BLaER1 (cell line): ENCODE data around the gene HEATR1.

Experiments
- H3K27ac ChIP-seq: shearing (Covaris generic); formaldehyde crosslinking; 2 replicates; pipeline ENCODE4 v1.8.1; 2022
- H3K27me3 ChIP-seq: shearing (Covaris generic); formaldehyde crosslinking; 2 replicates; pipeline ENCODE4 v1.8.1; 2022
- H3K36me3 ChIP-seq: shearing (Covaris generic); formaldehyde crosslinking; 2 replicates; pipeline ENCODE4 v1.8.1; 2022
- H3K4me1 ChIP-seq: shearing (Covaris generic); formaldehyde crosslinking; 2 replicates; pipeline ENCODE4 v1.8.1; 2022
- H3K4me2 ChIP-seq: shearing (Covaris generic); formaldehyde crosslinking; 2 replicates; pipeline ENCODE4 v1.8.1; 2022
- H3K4me3 ChIP-seq: shearing (Covaris generic); formaldehyde crosslinking; 2 replicates; pipeline ENCODE4 v1.8.1; 2022
- H3K9ac ChIP-seq: shearing (Covaris generic); formaldehyde crosslinking; 2 replicates; pipeline ENCODE4 v1.8.1; 2022
- H3K9me3 ChIP-seq: shearing (Covaris generic); formaldehyde crosslinking; 2 replicates; pipeline ENCODE4 v1.8.1; 2022
- H4K20me1 ChIP-seq: shearing (Covaris generic); formaldehyde crosslinking; 2 replicates; pipeline ENCODE4 v1.8.1; 2022
- Cebpa-rat ChIP-seq: shearing (Covaris generic); IDR thresholded peaks from 2 replicates; pipeline ENCODE4 v1.8.1; 2022

The HEATR1 gene

GRCh38 chr1:236548452-236548851 is 55.9 kb downstream of the HEATR1 start:
- Histone ChIP-seq H3K4me2 (no peak overlapping the region), H3K9me3 (no peaks in the 10 kb centered on the region), H3K36me3 (peaks cover 100% of the 10 kb centered on the region), H3K4me3 (no peak overlapping the region), H4K20me1 (peaks cover 8% of the 10 kb centered on the region; the same call in 1 of the 2 replicates), H3K27ac (no peak overlapping the region), H3K27me3 (no peaks in the 10 kb centered on the region), H3K9ac (no peak overlapping the region), H3K4me1 (0 out of 2 replicates have a peak, but pooled peaks cover 6% of the 10 kb centered on the region)
- TF ChIP-seq Cebpa-rat, result no peak

GRCh38 chr1:236545621-236546169 is 58.6 kb downstream of the HEATR1 start:
- Histone ChIP-seq H3K9me3 (no peaks in the 10 kb centered on the region), H3K36me3 (peaks cover 99% of the 10 kb centered on the region), H4K20me1 (peaks cover 6% of the 10 kb centered on the region; the same call in 1 of the 2 replicates), H3K27me3 (no peaks in the 10 kb centered on the region), H3K4me3 (no peak overlapping the region), H3K9ac (no peak overlapping the region), H3K4me2 (no peak overlapping the region), H3K27ac (no peak overlapping the region; the same call in 1 of the 2 replicates), H3K4me1 (0 out of 2 replicates have a peak, but pooled peaks cover 6% of the 10 kb centered on the region)
- TF ChIP-seq Cebpa-rat, result no peak

- no peak overlapping the region for H3K9ac ChIP-seq
- no peak overlapping the region for H3K27ac ChIP-seq
- no peak overlapping the region for H3K4me3 ChIP-seq
- peaks cover 99% of the 10 kb centered on the region for H3K36me3 ChIP-seq
- H4K20me1 ChIP-seq, result peaks cover 6% of the 10 kb centered on the region; the same call in 1 of the 2 replicates
- H3K27me3 ChIP-seq, result no peaks in the 10 kb centered on the region
- no peaks in the 10 kb centered on the region for H3K9me3 ChIP-seq
- no peak overlapping the region for H3K4me2 ChIP-seq
- H3K4me1 ChIP-seq, result 0 out of 2 replicates have a peak, but pooled peaks cover 6% of the 10 kb centered on the region
- TF ChIP-seq Cebpa-rat, result no peak
These were observed 61.1 kb downstream of the HEATR1 start for GRCh38 chr1:236543065-236543669.

GRCh38 chr1:236541710-236542109 is 62.6 kb downstream of the HEATR1 start:
- Histone ChIP-seq H3K4me1 (0 out of 2 replicates have a peak, but pooled peaks cover 6% of the 10 kb centered on the region), H3K9me3 (no peaks in the 10 kb centered on the region), H3K36me3 (peaks cover 96% of the 10 kb centered on the region), H3K4me3 (no peak overlapping the region), H4K20me1 (peaks cover 7% of the 10 kb centered on the region), H3K4me2 (no peak overlapping the region), H3K27me3 (no peaks in the 10 kb centered on the region), H3K27ac (no peak overlapping the region), H3K9ac (no peak overlapping the region)
- no peak for TF ChIP-seq Cebpa-rat

- no peak for TF ChIP-seq Cebpa-rat
- Histone ChIP-seq H3K36me3 (peaks cover 96% of the 10 kb centered on the region), H3K9me3 (no peaks in the 10 kb centered on the region)
These were observed 63.4 kb downstream of the HEATR1 start for GRCh38 chr1:236540813-236541465.

GRCh38 chr1:236536540-236536939 is 67.8 kb downstream of the HEATR1 start:
- H3K27me3 ChIP-seq, result no peaks in the 10 kb centered on the region
- TF ChIP-seq Cebpa-rat, result no peak

More at GRCh38 chr1:236540813-236541465, 63.4 kb downstream of the HEATR1 start:
- no peak overlapping the region for H3K27ac ChIP-seq
- H3K9ac ChIP-seq, result no peak overlapping the region
- no peaks in the 10 kb centered on the region for H3K27me3 ChIP-seq
- H4K20me1 ChIP-seq, result peaks cover 15% of the 10 kb centered on the region
- no peak overlapping the region for H3K4me2 ChIP-seq
- 0 out of 2 replicates have a peak, but pooled peaks cover 5% of the 10 kb centered on the region for H3K4me1 ChIP-seq
- no peak overlapping the region for H3K4me3 ChIP-seq

GRCh38 chr1:236535662-236536161 is 68.6 kb downstream of the HEATR1 start:
- H3K27ac ChIP-seq, result no peak overlapping the region
- H4K20me1 ChIP-seq, result peaks cover 15% of the 10 kb centered on the region
- peaks cover 14% of the 10 kb centered on the region; the same call in 1 of the 2 replicates for H3K4me1 ChIP-seq
- H3K4me3 ChIP-seq, result no peak overlapping the region
- peaks cover 78% of the 10 kb centered on the region for H3K36me3 ChIP-seq
- no peak for TF ChIP-seq Cebpa-rat
- H3K27me3 ChIP-seq, result no peaks in the 10 kb centered on the region
- H3K9ac ChIP-seq, result no peak overlapping the region
- no peaks in the 10 kb centered on the region for H3K9me3 ChIP-seq
- no peak overlapping the region for H3K4me2 ChIP-seq

More at GRCh38 chr1:236536540-236536939, 67.8 kb downstream of the HEATR1 start:
- H4K20me1 ChIP-seq, result peaks cover 12% of the 10 kb centered on the region
- peaks cover 84% of the 10 kb centered on the region for H3K36me3 ChIP-seq
- no peak overlapping the region for H3K27ac ChIP-seq
- no peak overlapping the region for H3K9ac ChIP-seq
- no peaks in the 10 kb centered on the region for H3K9me3 ChIP-seq
- H3K4me1 ChIP-seq, result peaks cover 6% of the 10 kb centered on the region; the same call in 1 of the 2 replicates
- no peak overlapping the region for H3K4me2 ChIP-seq
- no peak overlapping the region for H3K4me3 ChIP-seq

- Histone ChIP-seq H3K36me3 (peaks cover 73% of the 10 kb centered on the region), H3K9me3 (no peaks in the 10 kb centered on the region), H3K4me2 (no peak overlapping the region), H3K27me3 (no peaks in the 10 kb centered on the region), H3K27ac (no peak overlapping the region), H3K4me3 (no peak overlapping the region), H3K4me1 (peaks cover 18% of the 10 kb centered on the region; the same call in 1 of the 2 replicates), H4K20me1 (peaks cover 19% of the 10 kb centered on the region), H3K9ac (no peak overlapping the region)
- no peak for TF ChIP-seq Cebpa-rat
These were observed 69.1 kb downstream of the HEATR1 start for GRCh38 chr1:236535190-236535589.

- H3K4me3 ChIP-seq, result no peak overlapping the region
- no peak overlapping the region for H3K4me2 ChIP-seq
- H3K9ac ChIP-seq, result no peak overlapping the region
- peaks cover 63% of the 10 kb centered on the region for H3K36me3 ChIP-seq
- peaks cover 18% of the 10 kb centered on the region; the same call in 1 of the 2 replicates for H3K4me1 ChIP-seq
- H4K20me1 ChIP-seq, result peaks cover 19% of the 10 kb centered on the region
- no peaks in the 10 kb centered on the region for H3K9me3 ChIP-seq
- no peak overlapping the region for H3K27ac ChIP-seq
- TF ChIP-seq Cebpa-rat, result no peak
- no peaks in the 10 kb centered on the region for H3K27me3 ChIP-seq
These were observed 70.1 kb downstream of the HEATR1 start for GRCh38 chr1:236534151-236534651.
